Measurements from ENCODE around the gene POLR2I. TPM values are rescaled to one million over a fixed set of nuclear protein-coding genes. Genes with fewer than 3 reads are reported as not detected.

The POLR2I gene
- total and polyA plus RNA-seq, 2 of the 13 experiments (the other 11 are each of a cell fraction or from before 2014, with no cell fraction given) = 40.5 to 104 TPM

- Histone ChIP-seq H3K27ac (ENCODE audit: extremely low read length, insufficient read depth, low read length) (no peak overlapping the region), H3K9me3 (ENCODE audit: low read length) (no peaks in the 10 kb centered on the region), H3K4me2 (ENCODE audit: low read depth, low read length) (no peak overlapping the region), H2AFZ (ENCODE audit: low read length) (no peak overlapping the region), H3K27me3 (ENCODE audit: control insufficient read depth in 1 of 2, insufficient read depth in 2 of 2, low read length in 2 of 2) (no peaks in the 10 kb centered on the region), H3K4me1 (ENCODE audit: insufficient read depth, low read length) (no peaks in the 10 kb centered on the region), H3K4me3 (replicated peaks in 1 of 3; ENCODE audit: insufficient read depth in 1 of 3, low read depth in 2 of 3, low read length in 3 of 3) (no peak overlapping the region), H3K9ac (ENCODE audit: insufficient read depth, low read depth, low read length) (no peak overlapping the region), H4K20me1 (ENCODE audit: insufficient read depth, low read length) (no peaks in the 10 kb centered on the region), H3K79me2 (ENCODE audit: insufficient read depth, low read length) (no peaks in the 10 kb centered on the region), H3K36me3 (replicated peaks in 1 of 2; ENCODE audit: control insufficient read depth in 1 of 2, insufficient read depth in 2 of 2, low read length in 2 of 2) (peaks cover 27 to 56% of the 10 kb centered on the region in 2 experiments; a peak in 4 of 5 replicates)
- FAIRE-seq (no peak), ATAC-seq (no peak), DNase-seq (ENCODE audit: low spot score) (no peak)
- WGBS (ENCODE audit: low lambda C conversion rate) = 100% methylated on average over 4 of the region's 5 CpGs
- ChIA-PET CTCF (ENCODE audit: low intra/inter-chr PET ratio, low total read pairs) (no interaction called here), POLR2A (no interaction called here)
- intact Hi-C loops (cut with micrococcal nuclease; ENCODE audit: unreplicated experiment) (no loop called here), in situ Hi-C loops (cut with HindIII; ENCODE audit: extremely low pct_ligation_motif_present, low pct_unique_long_range_greater_than_20kb) (no loop called here)
- no TSS peak for BruUV-seq (replicated peaks)
- TF ChIP-seq ZFP82 (CRISPR knock-in tag; IDR thresholded peaks at IDR 0.05; ENCODE audit: borderline replicate concordance) (no peak), XRCC5 (optimal IDR thresholded peaks at IDR 0.05; ENCODE audit: low read length) (no peak), ZBTB21 (CRISPR knock-in tag; IDR thresholded peaks at IDR 0.05) (no peak), ZFP36L2 (CRISPR knock-in tag; IDR thresholded peaks at IDR 0.05) (no peak), KLF13 (CRISPR knock-in tag; IDR thresholded peaks at IDR 0.05) (no peak), ATF7 (IDR thresholded peaks at IDR 0.05) (no peak), ATF7 (CRISPR knock-in tag; IDR thresholded peaks at IDR 0.05) (no peak)
- TF ChIP-seq, protein P1, sequence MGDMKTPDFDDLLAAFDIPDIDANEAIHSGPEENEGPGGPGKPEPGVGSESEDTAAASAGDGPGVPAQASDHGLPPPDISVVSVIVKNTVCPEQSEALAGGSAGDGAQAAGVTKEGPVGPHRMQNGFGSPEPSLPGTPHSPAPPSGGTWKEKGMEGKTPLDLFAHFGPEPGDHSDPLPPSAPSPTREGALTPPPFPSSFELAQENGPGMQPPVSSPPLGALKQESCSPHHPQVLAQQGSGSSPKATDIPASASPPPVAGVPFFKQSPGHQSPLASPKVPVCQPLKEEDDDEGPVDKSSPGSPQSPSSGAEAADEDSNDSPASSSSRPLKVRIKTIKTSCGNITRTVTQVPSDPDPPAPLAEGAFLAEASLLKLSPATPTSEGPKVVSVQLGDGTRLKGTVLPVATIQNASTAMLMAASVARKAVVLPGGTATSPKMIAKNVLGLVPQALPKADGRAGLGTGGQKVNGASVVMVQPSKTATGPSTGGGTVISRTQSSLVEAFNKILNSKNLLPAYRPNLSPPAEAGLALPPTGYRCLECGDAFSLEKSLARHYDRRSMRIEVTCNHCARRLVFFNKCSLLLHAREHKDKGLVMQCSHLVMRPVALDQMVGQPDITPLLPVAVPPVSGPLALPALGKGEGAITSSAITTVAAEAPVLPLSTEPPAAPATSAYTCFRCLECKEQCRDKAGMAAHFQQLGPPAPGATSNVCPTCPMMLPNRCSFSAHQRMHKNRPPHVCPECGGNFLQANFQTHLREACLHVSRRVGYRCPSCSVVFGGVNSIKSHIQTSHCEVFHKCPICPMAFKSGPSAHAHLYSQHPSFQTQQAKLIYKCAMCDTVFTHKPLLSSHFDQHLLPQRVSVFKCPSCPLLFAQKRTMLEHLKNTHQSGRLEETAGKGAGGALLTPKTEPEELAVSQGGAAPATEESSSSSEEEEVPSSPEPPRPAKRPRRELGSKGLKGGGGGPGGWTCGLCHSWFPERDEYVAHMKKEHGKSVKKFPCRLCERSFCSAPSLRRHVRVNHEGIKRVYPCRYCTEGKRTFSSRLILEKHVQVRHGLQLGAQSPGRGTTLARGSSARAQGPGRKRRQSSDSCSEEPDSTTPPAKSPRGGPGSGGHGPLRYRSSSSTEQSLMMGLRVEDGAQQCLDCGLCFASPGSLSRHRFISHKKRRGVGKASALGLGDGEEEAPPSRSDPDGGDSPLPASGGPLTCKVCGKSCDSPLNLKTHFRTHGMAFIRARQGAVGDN (CRISPR knock-in tag; IDR thresholded peaks at IDR 0.05) = no peak
- TF ChIP-seq, protein P2, sequence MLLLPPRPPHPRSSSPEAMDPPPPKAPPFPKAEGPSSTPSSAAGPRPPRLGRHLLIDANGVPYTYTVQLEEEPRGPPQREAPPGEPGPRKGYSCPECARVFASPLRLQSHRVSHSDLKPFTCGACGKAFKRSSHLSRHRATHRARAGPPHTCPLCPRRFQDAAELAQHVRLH (CRISPR knock-in tag; IDR thresholded peaks at IDR 0.05; ENCODE audit: borderline replicate concordance, low read depth) = no peak
- TF ChIP-seq, protein P3, sequence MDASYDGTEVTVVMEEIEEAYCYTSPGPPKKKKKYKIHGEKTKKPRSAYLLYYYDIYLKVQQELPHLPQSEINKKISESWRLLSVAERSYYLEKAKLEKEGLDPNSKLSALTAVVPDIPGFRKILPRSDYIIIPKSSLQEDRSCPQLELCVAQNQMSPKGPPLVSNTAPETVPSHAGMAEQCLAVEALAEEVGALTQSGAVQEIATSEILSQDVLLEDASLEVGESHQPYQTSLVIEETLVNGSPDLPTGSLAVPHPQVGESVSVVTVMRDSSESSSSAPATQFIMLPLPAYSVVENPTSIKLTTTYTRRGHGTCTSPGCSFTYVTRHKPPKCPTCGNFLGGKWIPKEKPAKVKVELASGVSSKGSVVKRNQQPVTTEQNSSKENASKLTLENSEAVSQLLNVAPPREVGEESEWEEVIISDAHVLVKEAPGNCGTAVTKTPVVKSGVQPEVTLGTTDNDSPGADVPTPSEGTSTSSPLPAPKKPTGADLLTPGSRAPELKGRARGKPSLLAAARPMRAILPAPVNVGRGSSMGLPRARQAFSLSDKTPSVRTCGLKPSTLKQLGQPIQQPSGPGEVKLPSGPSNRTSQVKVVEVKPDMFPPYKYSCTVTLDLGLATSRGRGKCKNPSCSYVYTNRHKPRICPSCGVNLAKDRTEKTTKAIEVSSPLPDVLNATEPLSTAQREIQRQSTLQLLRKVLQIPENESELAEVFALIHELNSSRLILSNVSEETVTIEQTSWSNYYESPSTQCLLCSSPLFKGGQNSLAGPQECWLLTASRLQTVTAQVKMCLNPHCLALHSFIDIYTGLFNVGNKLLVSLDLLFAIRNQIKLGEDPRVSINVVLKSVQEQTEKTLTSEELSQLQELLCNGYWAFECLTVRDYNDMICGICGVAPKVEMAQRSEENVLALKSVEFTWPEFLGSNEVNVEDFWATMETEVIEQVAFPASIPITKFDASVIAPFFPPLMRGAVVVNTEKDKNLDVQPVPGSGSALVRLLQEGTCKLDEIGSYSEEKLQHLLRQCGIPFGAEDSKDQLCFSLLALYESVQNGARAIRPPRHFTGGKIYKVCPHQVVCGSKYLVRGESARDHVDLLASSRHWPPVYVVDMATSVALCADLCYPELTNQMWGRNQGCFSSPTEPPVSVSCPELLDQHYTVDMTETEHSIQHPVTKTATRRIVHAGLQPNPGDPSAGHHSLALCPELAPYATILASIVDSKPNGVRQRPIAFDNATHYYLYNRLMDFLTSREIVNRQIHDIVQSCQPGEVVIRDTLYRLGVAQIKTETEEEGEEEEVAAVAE (CRISPR knock-in tag; IDR thresholded peaks at IDR 0.05; ENCODE audit: borderline replicate concordance) = no peak
- TF ChIP-seq, protein P4, sequence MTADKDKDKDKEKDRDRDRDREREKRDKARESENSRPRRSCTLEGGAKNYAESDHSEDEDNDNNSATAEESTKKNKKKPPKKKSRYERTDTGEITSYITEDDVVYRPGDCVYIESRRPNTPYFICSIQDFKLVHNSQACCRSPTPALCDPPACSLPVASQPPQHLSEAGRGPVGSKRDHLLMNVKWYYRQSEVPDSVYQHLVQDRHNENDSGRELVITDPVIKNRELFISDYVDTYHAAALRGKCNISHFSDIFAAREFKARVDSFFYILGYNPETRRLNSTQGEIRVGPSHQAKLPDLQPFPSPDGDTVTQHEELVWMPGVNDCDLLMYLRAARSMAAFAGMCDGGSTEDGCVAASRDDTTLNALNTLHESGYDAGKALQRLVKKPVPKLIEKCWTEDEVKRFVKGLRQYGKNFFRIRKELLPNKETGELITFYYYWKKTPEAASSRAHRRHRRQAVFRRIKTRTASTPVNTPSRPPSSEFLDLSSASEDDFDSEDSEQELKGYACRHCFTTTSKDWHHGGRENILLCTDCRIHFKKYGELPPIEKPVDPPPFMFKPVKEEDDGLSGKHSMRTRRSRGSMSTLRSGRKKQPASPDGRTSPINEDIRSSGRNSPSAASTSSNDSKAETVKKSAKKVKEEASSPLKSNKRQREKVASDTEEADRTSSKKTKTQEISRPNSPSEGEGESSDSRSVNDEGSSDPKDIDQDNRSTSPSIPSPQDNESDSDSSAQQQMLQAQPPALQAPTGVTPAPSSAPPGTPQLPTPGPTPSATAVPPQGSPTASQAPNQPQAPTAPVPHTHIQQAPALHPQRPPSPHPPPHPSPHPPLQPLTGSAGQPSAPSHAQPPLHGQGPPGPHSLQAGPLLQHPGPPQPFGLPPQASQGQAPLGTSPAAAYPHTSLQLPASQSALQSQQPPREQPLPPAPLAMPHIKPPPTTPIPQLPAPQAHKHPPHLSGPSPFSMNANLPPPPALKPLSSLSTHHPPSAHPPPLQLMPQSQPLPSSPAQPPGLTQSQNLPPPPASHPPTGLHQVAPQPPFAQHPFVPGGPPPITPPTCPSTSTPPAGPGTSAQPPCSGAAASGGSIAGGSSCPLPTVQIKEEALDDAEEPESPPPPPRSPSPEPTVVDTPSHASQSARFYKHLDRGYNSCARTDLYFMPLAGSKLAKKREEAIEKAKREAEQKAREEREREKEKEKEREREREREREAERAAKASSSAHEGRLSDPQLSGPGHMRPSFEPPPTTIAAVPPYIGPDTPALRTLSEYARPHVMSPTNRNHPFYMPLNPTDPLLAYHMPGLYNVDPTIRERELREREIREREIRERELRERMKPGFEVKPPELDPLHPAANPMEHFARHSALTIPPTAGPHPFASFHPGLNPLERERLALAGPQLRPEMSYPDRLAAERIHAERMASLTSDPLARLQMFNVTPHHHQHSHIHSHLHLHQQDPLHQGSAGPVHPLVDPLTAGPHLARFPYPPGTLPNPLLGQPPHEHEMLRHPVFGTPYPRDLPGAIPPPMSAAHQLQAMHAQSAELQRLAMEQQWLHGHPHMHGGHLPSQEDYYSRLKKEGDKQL (CRISPR knock-in tag; IDR thresholded peaks at IDR 0.05; ENCODE audit: low read depth) = no peak
Observed at GRCh38 chr19:36100476-36100875, 14.2 kb downstream of the POLR2I start.
